ENCODE data around the gene KCTD14.

DNA sequence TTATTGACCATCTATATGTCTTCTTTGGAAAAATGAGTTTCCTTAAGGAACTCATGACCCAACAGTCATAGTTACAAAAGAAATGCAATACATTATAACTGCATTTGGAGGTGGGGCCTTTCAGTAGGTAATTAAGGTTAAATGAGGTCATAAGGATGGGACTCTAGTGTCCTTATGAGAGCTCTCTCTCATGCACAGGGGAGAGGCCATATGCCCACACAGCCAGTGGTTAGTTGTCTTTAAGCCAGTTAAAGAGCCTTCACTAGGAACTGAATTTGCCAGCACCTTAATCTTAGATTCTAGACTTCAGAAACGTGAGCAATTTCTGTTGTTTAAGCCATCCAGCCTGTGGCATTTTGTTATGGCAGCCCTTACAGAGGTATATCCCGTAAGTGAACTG, 56.0 kb downstream of the KCTD14 start:
- TF ChIP-seq, protein P1, sequence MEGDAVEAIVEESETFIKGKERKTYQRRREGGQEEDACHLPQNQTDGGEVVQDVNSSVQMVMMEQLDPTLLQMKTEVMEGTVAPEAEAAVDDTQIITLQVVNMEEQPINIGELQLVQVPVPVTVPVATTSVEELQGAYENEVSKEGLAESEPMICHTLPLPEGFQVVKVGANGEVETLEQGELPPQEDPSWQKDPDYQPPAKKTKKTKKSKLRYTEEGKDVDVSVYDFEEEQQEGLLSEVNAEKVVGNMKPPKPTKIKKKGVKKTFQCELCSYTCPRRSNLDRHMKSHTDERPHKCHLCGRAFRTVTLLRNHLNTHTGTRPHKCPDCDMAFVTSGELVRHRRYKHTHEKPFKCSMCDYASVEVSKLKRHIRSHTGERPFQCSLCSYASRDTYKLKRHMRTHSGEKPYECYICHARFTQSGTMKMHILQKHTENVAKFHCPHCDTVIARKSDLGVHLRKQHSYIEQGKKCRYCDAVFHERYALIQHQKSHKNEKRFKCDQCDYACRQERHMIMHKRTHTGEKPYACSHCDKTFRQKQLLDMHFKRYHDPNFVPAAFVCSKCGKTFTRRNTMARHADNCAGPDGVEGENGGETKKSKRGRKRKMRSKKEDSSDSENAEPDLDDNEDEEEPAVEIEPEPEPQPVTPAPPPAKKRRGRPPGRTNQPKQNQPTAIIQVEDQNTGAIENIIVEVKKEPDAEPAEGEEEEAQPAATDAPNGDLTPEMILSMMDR (conservative IDR thresholded peaks at IDR 0.05; ENCODE audit: low read depth, low read length): no peak
- TF ChIP-seq EZH2phosphoT487 (IDR thresholded peaks at IDR 0.05; ENCODE audit: borderline replicate concordance, low read length) (no peak), EZH2 (IDR thresholded peaks at IDR 0.05; ENCODE audit: low read length, unreplicated experiment) (no peak)

Measured in PC-3 (cell line).